BE2C (cell line): Measurements from ENCODE around the gene HOXB9.

Source experiments
- DNase-seq: peaks from one replicate; pipeline ENCODE4 v3.0.0-alpha.2; 2020
- H3K27me3 ChIP-seq: fragments of 250-450 bp; sonication (Bioruptor Pico); 2 replicates; pipeline ENCODE4 v1.5.1; 2020; ENCODE audit warnings: mild to moderate bottlenecking
- H3K36me3 ChIP-seq: fragments of 250-450 bp; sonication (Bioruptor Pico); 2 replicates; pipeline ENCODE4 v1.5.1; 2020; ENCODE audit warnings: mild to moderate bottlenecking
- H3K4me1 ChIP-seq: fragments of 250-450 bp; sonication (Bioruptor Pico); 2 replicates; pipeline ENCODE4 v1.5.1; 2020
- H3K4me3 ChIP-seq: 2 replicates; pipeline ENCODE4 v1.5.1; 2011; ENCODE audit warnings: low read depth, low read length
- H3K9me3 ChIP-seq: fragments of 250-450 bp; sonication (Bioruptor Pico); 2 replicates; pipeline ENCODE4 v1.5.1; 2020
- CTCF ChIP-seq: IDR thresholded peaks from 2 replicates; pipeline ENCODE4 v1.5.1; 2012; ENCODE audit warnings: mild to moderate bottlenecking, low read depth, low read length

The HOXB9 gene

DNA sequence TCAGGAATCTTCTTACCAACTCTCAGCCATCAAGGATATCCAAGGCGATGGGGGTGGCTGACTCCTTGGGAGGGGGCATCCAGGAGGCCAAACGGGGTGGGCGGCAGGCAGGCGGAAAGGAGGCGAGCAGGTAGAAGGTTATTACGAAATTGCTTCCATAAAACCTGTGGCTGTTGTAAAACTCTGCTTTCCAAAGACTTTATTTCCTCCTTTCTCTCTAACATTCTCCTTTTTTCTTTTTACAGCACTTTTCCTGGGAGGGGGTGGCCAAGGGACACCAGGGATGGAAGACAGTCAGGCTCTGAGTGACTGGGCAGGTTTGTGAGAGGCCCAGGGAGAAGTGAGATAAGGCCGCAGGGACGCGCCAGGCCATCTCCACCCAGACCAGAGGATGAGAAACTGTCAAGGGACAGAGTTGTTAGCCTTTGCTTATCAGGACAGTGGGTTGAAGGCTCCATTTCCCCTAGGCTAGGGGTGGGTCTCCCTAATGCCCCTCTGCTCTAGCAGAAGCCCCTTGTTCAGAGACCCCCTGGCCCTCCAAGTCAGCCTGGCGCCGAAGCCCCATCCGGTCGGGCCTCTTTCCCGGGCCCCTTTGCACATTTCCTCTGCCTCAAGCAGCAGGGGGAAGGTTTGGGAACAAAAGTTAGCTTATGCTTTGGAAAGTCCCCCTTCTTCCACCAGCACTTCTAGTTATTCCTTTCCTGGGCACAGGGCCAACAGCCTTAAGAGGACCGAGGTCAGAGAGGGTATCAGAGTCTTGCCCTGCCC, 5.0 kb upstream of the HOXB9 start:
- no peak for TF ChIP-seq CTCF
- Histone ChIP-seq H3K36me3 (no peaks in the 10 kb centered on the region), H3K4me1 (no peaks in the 10 kb centered on the region), H3K9me3 (no peaks in the 10 kb centered on the region), H3K27me3 (peaks cover 99% of the 10 kb centered on the region), H3K4me3 (no peak overlapping the region)
- DNase-seq = no peak

- Histone ChIP-seq H3K4me1 (no peaks in the 10 kb centered on the region), H3K36me3 (no peaks in the 10 kb centered on the region), H3K27me3 (peaks cover 99% of the 10 kb centered on the region), H3K9me3 (no peaks in the 10 kb centered on the region), H3K4me3 (no peak overlapping the region)
- no peak for TF ChIP-seq CTCF
- no peak for DNase-seq
Measured at GRCh38 chr17:48630009-48630924, 4.1 kb upstream of the HOXB9 start.

DNA sequence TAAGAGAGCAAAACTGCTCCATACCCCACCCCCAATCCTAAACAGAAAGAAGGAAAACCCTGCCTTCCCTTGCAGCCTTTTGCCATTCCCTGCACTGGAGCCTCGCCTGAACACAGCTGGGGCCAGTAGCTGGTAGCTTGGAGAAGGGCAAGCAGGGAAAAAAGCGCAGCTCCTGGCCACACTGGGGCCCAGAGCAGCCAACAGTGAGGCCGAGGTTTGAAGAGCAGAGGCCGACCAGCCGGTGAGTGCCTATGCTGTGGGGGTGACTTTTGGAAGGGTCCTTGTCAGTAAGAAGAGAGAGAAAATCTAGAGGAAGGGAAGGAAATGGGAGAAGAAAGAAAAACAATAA, 3.2 kb upstream of the HOXB9 start:
- H3K27me3 ChIP-seq = peaks cover 99% of the 10 kb centered on the region
- TF ChIP-seq CTCF = no peak
- H3K36me3 ChIP-seq = no peaks in the 10 kb centered on the region

DNA sequence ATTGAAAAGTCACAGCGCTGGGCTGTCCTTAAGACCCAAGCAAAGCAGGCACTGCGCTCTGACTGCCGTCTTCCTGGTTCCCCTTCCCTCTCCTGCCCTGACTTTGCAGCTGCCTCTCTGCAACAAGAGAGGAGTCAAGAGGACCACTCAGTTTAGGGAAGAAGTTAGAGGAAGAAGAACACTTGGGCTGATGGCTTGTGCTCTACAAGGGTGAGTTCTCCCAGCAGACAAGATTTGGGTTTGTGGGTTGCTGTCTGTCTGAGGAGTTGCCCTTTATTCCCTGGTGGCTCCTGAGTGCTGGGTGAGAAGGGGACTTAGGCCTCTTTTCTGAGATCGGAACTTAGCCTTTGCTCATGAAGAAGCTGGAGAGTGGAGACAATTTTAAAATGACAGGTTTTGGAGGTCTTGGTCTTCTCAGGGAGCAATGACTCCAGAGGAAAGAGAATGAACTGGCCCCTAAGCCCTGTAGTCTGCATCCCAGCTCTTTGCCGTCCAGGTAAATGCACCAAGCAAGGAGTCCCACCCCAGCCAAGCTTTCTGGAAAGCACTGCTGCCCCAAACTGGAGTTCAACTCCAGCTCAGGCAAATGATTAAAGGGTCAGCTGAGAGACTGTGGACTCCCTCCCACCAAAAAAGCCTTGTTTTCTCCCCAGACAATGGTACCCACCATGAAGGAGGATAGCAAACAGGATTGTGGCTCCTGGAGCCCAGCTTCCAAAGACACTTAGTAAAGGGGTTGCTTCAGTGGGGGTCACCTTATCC, 2.7 kb upstream of the HOXB9 start:
- Histone ChIP-seq H3K36me3 (no peaks in the 10 kb centered on the region), H3K4me1 (no peaks in the 10 kb centered on the region), H3K9me3 (no peaks in the 10 kb centered on the region), H3K27me3 (peaks cover 99% of the 10 kb centered on the region), H3K4me3 (no peak overlapping the region)
- DNase-seq = no peak
- no peak for TF ChIP-seq CTCF

More for the DNA sequence above, 3.2 kb upstream of the HOXB9 start:
- DNase-seq = no peak
- Histone ChIP-seq H3K4me3 (no peak overlapping the region), H3K4me1 (no peaks in the 10 kb centered on the region), H3K9me3 (no peaks in the 10 kb centered on the region)

DNA sequence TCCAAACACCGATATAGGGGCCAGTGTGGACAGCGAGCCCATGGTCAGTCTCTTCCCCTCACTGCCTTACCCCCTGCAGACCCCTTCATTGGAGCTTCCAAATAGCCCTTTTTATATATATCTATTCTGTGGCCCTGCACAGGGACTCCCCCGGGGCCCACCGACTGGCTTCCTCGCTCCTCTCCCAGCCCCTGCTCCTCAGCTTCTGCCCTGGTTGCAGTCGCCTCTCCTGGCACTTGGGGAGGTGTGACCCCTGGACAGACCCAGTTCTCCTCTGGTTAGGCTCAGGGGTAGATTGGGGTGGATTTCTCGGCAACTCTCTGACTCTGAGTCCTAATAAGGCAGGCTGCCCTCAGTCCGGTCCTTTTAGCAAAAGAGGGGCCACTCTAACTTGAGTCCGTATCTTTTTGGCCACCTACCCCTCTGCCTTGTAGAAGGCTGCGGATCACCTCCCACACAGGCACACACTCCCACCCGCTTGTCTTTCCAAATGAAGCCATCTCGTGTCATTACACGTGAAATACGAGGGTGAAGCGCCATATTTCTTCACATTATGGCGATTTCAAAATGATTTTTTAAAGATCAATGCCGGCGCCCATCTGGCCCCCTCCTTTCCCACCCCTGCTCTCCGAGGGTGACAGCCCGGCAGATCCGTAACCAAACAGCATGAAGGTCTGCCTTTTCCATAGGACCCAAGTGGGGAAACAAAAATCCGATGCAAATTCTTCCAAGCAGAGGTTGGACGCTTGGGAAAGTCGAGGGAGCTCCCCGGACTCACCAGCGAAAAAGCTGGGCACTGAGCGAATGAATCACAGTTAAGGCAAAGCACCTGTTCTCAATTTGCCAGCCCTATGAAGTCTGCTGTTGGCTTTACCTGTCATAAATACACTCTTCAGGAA, 1.7 kb upstream of the HOXB9 start:
- no peaks in the 10 kb centered on the region for H3K9me3 ChIP-seq
- H3K36me3 ChIP-seq = no peaks in the 10 kb centered on the region
- no peak for TF ChIP-seq CTCF
- H3K27me3 ChIP-seq = peaks cover 99% of the 10 kb centered on the region
- H3K4me1 ChIP-seq = no peaks in the 10 kb centered on the region
- H3K4me3 ChIP-seq = no peak overlapping the region
- DNase-seq = no peak
